Nephron (organoid): ENCODE results near the gene SLC6A18.

Source experiments
- H3K27ac Mint-ChIP-seq, 3 experiments: 2 replicates each; pipeline ENCODE4 v1.8.0; 2020; ENCODE audit warnings: mixed read lengths in 3 of 3, mild to moderate bottlenecking in 2 of 3, moderate library complexity in 1 of 3
- H3K27me3 Mint-ChIP-seq: 2 replicates; pipeline ENCODE4 v1.8.0; 2021; ENCODE audit warnings: low read depth, mild to moderate bottlenecking, moderate library complexity, mixed read lengths
- H3K36me3 Mint-ChIP-seq: 2 replicates; pipeline ENCODE4 v1.8.0; 2020; ENCODE audit warnings: low read depth, mixed read lengths
- H3K4me1 Mint-ChIP-seq: 2 replicates; pipeline ENCODE4 v1.8.0; 2020; ENCODE audit warnings: mixed read lengths
- H3K4me3 Mint-ChIP-seq, 3 experiments: 2 replicates each; pipeline ENCODE4 v1.8.0; 2020; ENCODE audit warnings: mild to moderate bottlenecking in 3 of 3, mixed read lengths in 3 of 3, moderate library complexity in 2 of 3
- H3K9me3 Mint-ChIP-seq: 2 replicates; pipeline ENCODE4 v1.8.0; 2020; ENCODE audit warnings: mixed read lengths
- CTCF ChIP-seq, 3 experiments: fragments of 200-600 bp; sonication (generic); IDR thresholded peaks; one replicate each; pipeline ENCODE4 v1.5.0; 2021; ENCODE audit warnings: antibody characterized with exemption in 3 of 3; ENCODE audit not compliant: unreplicated experiment in 3 of 3

Gene SLC6A18

GRCh38 chr5:1178529-1179382, 46.4 kb upstream of the SLC6A18 start:
- H3K27ac Mint-ChIP-seq, result no peak overlapping the region
- peaks cover 4% of the 10 kb centered on the region for H3K27me3 Mint-ChIP-seq
- H3K36me3 Mint-ChIP-seq, result no peaks in the 10 kb centered on the region
- no peak overlapping the region for H3K4me3 Mint-ChIP-seq
- TF ChIP-seq CTCF (IDR thresholded peaks at IDR 0.05; ENCODE audit: unreplicated experiment in 3 of 3), result no peak
- H3K4me1 Mint-ChIP-seq, result peaks cover 6% of the 10 kb centered on the region
- no peaks in the 10 kb centered on the region for H3K9me3 Mint-ChIP-seq

DNA sequence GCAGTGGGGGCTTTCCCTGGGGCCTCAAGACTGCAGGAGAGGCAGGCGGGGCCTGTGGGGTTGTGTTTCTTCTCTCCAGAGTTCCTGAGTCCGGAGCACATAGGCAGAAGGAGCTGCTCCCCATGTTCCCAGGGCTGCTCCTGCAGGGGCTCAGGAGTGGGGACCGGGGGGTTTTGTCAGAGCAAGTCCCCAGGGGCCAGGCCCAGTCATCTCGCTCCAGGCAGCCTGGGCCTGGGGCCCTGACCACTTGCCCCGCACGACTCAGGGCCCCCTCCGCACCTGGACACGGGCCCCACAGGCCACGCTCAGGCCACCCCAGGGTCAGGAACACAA, 45.8 kb upstream of the SLC6A18 start:
- no peak overlapping the region for H3K4me3 Mint-ChIP-seq
- peaks cover 4% of the 10 kb centered on the region for H3K27me3 Mint-ChIP-seq
- no peaks in the 10 kb centered on the region for H3K36me3 Mint-ChIP-seq
- peaks cover 6% of the 10 kb centered on the region for H3K4me1 Mint-ChIP-seq
- no peak for TF ChIP-seq CTCF (IDR thresholded peaks at IDR 0.05; ENCODE audit: unreplicated experiment in 3 of 3)
- H3K27ac Mint-ChIP-seq, result no peak overlapping the region
- H3K9me3 Mint-ChIP-seq, result no peaks in the 10 kb centered on the region

- Mint-ChIP-seq H3K9me3 (no peaks in the 10 kb centered on the region), H3K27ac (no peak overlapping the region)
- TF ChIP-seq CTCF (IDR thresholded peaks at IDR 0.05; ENCODE audit: unreplicated experiment in 3 of 3), result no peak
These were observed 45.1 kb upstream of the SLC6A18 start for GRCh38 chr5:1180096-1180495.

GRCh38 chr5:1180841-1181271, 44.3 kb upstream of the SLC6A18 start:
- Mint-ChIP-seq H3K4me3 (no peak overlapping the region), H3K27ac (no peak overlapping the region), H3K27me3 (peaks cover 4% of the 10 kb centered on the region), H3K4me1 (peaks cover 10% of the 10 kb centered on the region), H3K9me3 (no peaks in the 10 kb centered on the region), H3K36me3 (no peaks in the 10 kb centered on the region)
- no peak for TF ChIP-seq CTCF (IDR thresholded peaks at IDR 0.05; ENCODE audit: unreplicated experiment in 3 of 3)

More at GRCh38 chr5:1180096-1180495, 45.1 kb upstream of the SLC6A18 start:
- Mint-ChIP-seq H3K36me3 (no peaks in the 10 kb centered on the region), H3K4me3 (no peak overlapping the region), H3K4me1 (peaks cover 6% of the 10 kb centered on the region), H3K27me3 (peaks cover 4% of the 10 kb centered on the region)

- peak overlapping the region in 1 of 3 experiments; percentile 27 for H3K27ac Mint-ChIP-seq
- peaks cover 4% of the 10 kb centered on the region for H3K27me3 Mint-ChIP-seq
- H3K36me3 Mint-ChIP-seq, result no peaks in the 10 kb centered on the region
- peaks cover 15% of the 10 kb centered on the region for H3K4me1 Mint-ChIP-seq
- no peak overlapping the region for H3K4me3 Mint-ChIP-seq
- no peaks in the 10 kb centered on the region for H3K9me3 Mint-ChIP-seq
- no peak for TF ChIP-seq CTCF (IDR thresholded peaks at IDR 0.05; ENCODE audit: unreplicated experiment in 3 of 3)
These were observed 43.5 kb upstream of the SLC6A18 start for GRCh38 chr5:1181451-1182359.
